Stomach (tissue), 19 donors: ENCODE results near the gene LRRC37A3. TPM values are rescaled to one million over a fixed set of nuclear protein-coding genes. Genes with fewer than 3 reads are reported as not detected.
"Not testable (repeated sequence)": the region's sequence is repeated elsewhere in the genome, so short reads cannot be mapped to it uniquely, and the experiment has no call there.

Source experiments
- DNase-seq, 2 donors: peaks; one replicate each; pipeline versions ENCODE4 v3.0.0 to v3.0.0-alpha.2; 2013 to 2019
- H3K27ac ChIP-seq, 5 donors: fragments of 200-600 bp in 4 of 5; sonication (generic) in 4 of 5; one replicate each; pipeline ENCODE4 v1.5.1; 2013 to 2019; ENCODE audit warnings: mild to moderate bottlenecking in 1 of 5, moderate library complexity in 1 of 5
- H3K27me3 ChIP-seq, 3 donors: fragments of 200-600 bp; sonication (generic); one replicate each; pipeline ENCODE4 v1.5.1; 2017 to 2019; ENCODE audit warnings: mixed run types in 1 of 3
- H3K36me3 ChIP-seq, 4 donors: fragments of 200-600 bp; sonication (generic); 1 replicate in 3 of 4; 2 replicates in 1 of 4; pipeline ENCODE4 v1.5.1; 2016 to 2019
- H3K4me1 ChIP-seq, 4 donors: fragments of 200-600 bp; sonication (generic); one replicate each; pipeline ENCODE4 v1.5.1; 2016 to 2019
- H3K4me3 ChIP-seq, 4 donors: fragments of 200-600 bp; sonication (generic) in 3 of 4; one replicate each; pipeline ENCODE4 v1.5.1; 2016 to 2019; ENCODE audit warnings: mild to moderate bottlenecking in 1 of 4
- H3K9me3 ChIP-seq, 4 donors: fragments of 200-600 bp; sonication (generic); one replicate each; pipeline ENCODE4 v1.5.1; 2016 to 2019
- CTCF ChIP-seq, 7 experiments: fragments of 450-650 bp in 4 of 7; fragments of 200-600 bp in 3 of 7; sonication (generic) in 3 of 7; IDR thresholded peaks; one replicate each; pipeline ENCODE4 v1.5.1; 2016 to 2019; ENCODE audit warnings: antibody characterized with exemption in 7 of 7, control low read depth in 2 of 7, mild to moderate bottlenecking in 1 of 7
- EP300 ChIP-seq: sonication (generic); formaldehyde crosslinking; IDR thresholded peaks from one replicate; pipeline ENCODE4 v1.6.1; 2017; ENCODE audit warnings: antibody characterized with exemption
- POLR2A ChIP-seq, 4 donors: fragments of 450-650 bp; IDR thresholded peaks; one replicate each; pipeline ENCODE4 v1.6.1; 2016; ENCODE audit warnings: antibody characterized with exemption in 4 of 4, control low read depth in 2 of 4, mild to moderate bottlenecking in 1 of 4, moderate library complexity in 1 of 4
- POLR2AphosphoS5 ChIP-seq, 3 donors: sonication (generic); formaldehyde crosslinking; IDR thresholded peaks; one replicate each; pipeline ENCODE4 v1.6.1; 2016; ENCODE audit warnings: antibody characterized with exemption in 3 of 3
- WGBS, 5 donors: extraction: QIAGEN DNeasy Blood & Tissue Kit in 3 of 5; methylation state at CpG; one replicate each; pipeline versions ENCODE4 v1.1.5 to v1.1.7; 2013 to 2018; 5-methylcytosine and 5-hydroxymethylcytosine counted together
- intact Hi-C: fragments of 100-400 bp; cut with DNase I; formaldehyde crosslinking; loops from one replicate; pipeline ENCODE4 v1.15.1; 2023; ENCODE audit warnings: low total_unique reads
- long read RNA-seq, 10 donors: transcript quantifications; one replicate each; lab custom pipeline, GENCODE V29; 2026
- polyA plus RNA-seq, 3 donors: library from polyadenylated mRNA; stranded (reverse); fragments of 200-250 nt; gene quantifications; one replicate each; pipeline ENCODE4 v1.2.3, GENCODE V29; 2013
- total RNA-seq, 5 donors: library from RNA; depleted of rRNA; stranded (reverse); fragments of >200 nt; gene quantifications; one replicate each; pipeline versions ENCODE4 v1.1.0 to v1.2.3, GENCODE V29; 2014 to 2016
- donor health status: healthy with polysubstance abuse.
- donor health status: Bipolar disorder and iron deficiency.
- donor health status: healthy.

LRRC37A3 gene
- total RNA-seq (10 to 100 TPM in 3 of 5 donors, 1 to 10 TPM in 2; 2.3 to 19.6 (median 10.5) TPM), polyA plus RNA-seq (1 to 10 TPM; 1.6 to 3.3 (median 2.7) TPM)
- long read RNA-seq, donor 1: 0 reads
- long read RNA-seq, donor 2: 0 reads
- long read RNA-seq, donor 3: 0 reads
- long read RNA-seq, donor 4: 0 reads
- long read RNA-seq, donor 5: 0 reads
- long read RNA-seq, donor 6, partial matches to known transcripts: 0 of 2 reads
- long read RNA-seq, donor 6, other reads (novel, unspliced or antisense): 0 of 2 reads
- long read RNA-seq, donor 7: 0 reads
- long read RNA-seq, donor 8: 0 reads
- long read RNA-seq, donor 9: 0 reads
- long read RNA-seq, donor 10: 0 reads

GRCh38 chr17:64919289-64920025, at the start of gene LRRC37A3:
Gene LRRC37A3, minus strand, starts transcription at chr17:64919478. Its CDS starts 22,221 bp downstream, at chr17:64897257.
- intact Hi-C loops, H3K36me3 ChIP-seq, H3K9me3 ChIP-seq, H3K27me3 ChIP-seq: not testable (repeated sequence)
- H3K4me3 ChIP-seq: peak within 1 kb of the TSS; percentile 51 to 92 (median 75)
- WGBS, 5 donors: 1 to 2% (median 2%) methylated on average over 47 to 70 of the region's 70 CpGs
- H3K4me1 ChIP-seq: peaks cover 0 to 18% (median 9%) of the 10 kb centered on the region in 4 donors
- peak; percentile 86 to 96 (median 95) for TF ChIP-seq POLR2AphosphoS5 (IDR thresholded peaks at IDR 0.05)
- TF ChIP-seq POLR2A (IDR thresholded peaks at IDR 0.05): peak in 1 of 4 donors; percentile 9
- peak in 5 of 7 experiments; percentile 61 to 99 (median 96) for TF ChIP-seq CTCF (IDR thresholded peaks at IDR 0.05)
- H3K27ac ChIP-seq: peak within 1 kb of the TSS; percentile 95 to 99 (median 97)
- DNase-seq: peak; percentile 97 to 99

- Histone ChIP-seq H3K4me3 (peak overlapping the region; percentile 11 to 40 (median 34)), H3K4me1 (peaks cover 8 to 50% (median 28%) of the 10 kb centered on the region in 4 donors), H3K27ac (peak overlapping the region; percentile 50 to 83 (median 82))
- H3K36me3 ChIP-seq, H3K27me3 ChIP-seq, intact Hi-C loops, H3K9me3 ChIP-seq: not testable (repeated sequence)
- 0 to 1% (median 0%) methylated on average over 17 to 35 of the region's 35 CpGs for WGBS, 5 donors
- peak in 2 of 3 donors; percentile 15 to 74 for TF ChIP-seq POLR2AphosphoS5 (IDR thresholded peaks at IDR 0.05)
- peak in 4 of 7 experiments; percentile 5 to 45 (median 26) for TF ChIP-seq CTCF (IDR thresholded peaks at IDR 0.05)
- peak; percentile 73 to 89 for DNase-seq
Observed at GRCh38 chr17:64965873-64966287, 46.6 kb upstream of the LRRC37A3 start.

- H3K36me3 ChIP-seq, intact Hi-C loops, DNase-seq, H3K27me3 ChIP-seq, H3K9me3 ChIP-seq: not testable (repeated sequence)
- peak overlapping the region; percentile 11 to 40 (median 34) for H3K4me3 ChIP-seq
- H3K27ac ChIP-seq: peak overlapping the region; percentile 50 to 83 (median 82)
- peaks cover 8 to 50% (median 28%) of the 10 kb centered on the region in 4 donors for H3K4me1 ChIP-seq
- 43 to 74% (median 54%) methylated on average over 8 to 11 of the region's 14 CpGs for WGBS, 5 donors
Observed at GRCh38 chr17:64965256-64965872, 46.1 kb upstream of the LRRC37A3 start.

GRCh38 chr17:64964796-64965195, 45.5 kb upstream of the LRRC37A3 start:
- Histone ChIP-seq H3K27ac (peak overlapping the region in 3 of 5 donors; percentile 82 to 83 (median 82)), H3K9me3 (no peaks in the 10 kb centered on the region), H3K4me3 (no peak overlapping the region), H3K27me3 (no peaks in the 10 kb centered on the region), H3K36me3 (no peaks in the 10 kb centered on the region), H3K4me1 (peaks cover 8 to 50% (median 30%) of the 10 kb centered on the region in 4 donors)
- 62 to 82% (median 76%) methylated on average over 8 to 9 of the region's 9 CpGs for WGBS, 5 donors
- no peak for TF ChIP-seq EP300
- peak in 1 of 3 donors; percentile 31 for TF ChIP-seq POLR2AphosphoS5 (IDR thresholded peaks at IDR 0.05)
- TF ChIP-seq POLR2A (IDR thresholded peaks at IDR 0.05): no peak
- TF ChIP-seq CTCF (IDR thresholded peaks at IDR 0.05): no peak
- no peak for DNase-seq
- intact Hi-C loops: no loop called here

- intact Hi-C loops, H3K4me3 ChIP-seq, H3K9me3 ChIP-seq, DNase-seq, H3K36me3 ChIP-seq, H3K27me3 ChIP-seq: not testable (repeated sequence)
- 88 to 96% (median 88%) methylated on average over 2 of the region's 2 CpGs for WGBS, 5 donors
- Histone ChIP-seq H3K4me1 (peaks cover 8 to 60% (median 25%) of the 10 kb centered on the region in 4 donors), H3K27ac (peak overlapping the region in 1 of 5 donors; percentile 83)
Observed at GRCh38 chr17:64963814-64964213, 44.5 kb upstream of the LRRC37A3 start.
